Aorta (tissue), 5 donors: ENCODE data around the gene PPP2R5C. TPM values are rescaled to one million over a fixed set of nuclear protein-coding genes. Genes with fewer than 3 reads are reported as not detected.

Experiments
- ATAC-seq: fragments of 200-7000 bp; cut with Tn5 transposase; one replicate; pipeline ENCODE4 v1.9.1; 2022; ENCODE audit warnings: moderate library complexity; ENCODE audit not compliant: low FRiP score
- DNase-seq, 2 donors: peaks; one replicate each; pipeline ENCODE4 v3.0.0-alpha.2; 2020
- H3K27ac ChIP-seq, 2 donors: one replicate each; pipeline ENCODE4 v1.5.1; 2013; ENCODE audit warnings: low read length in 2 of 2, mild to moderate bottlenecking in 2 of 2, moderate library complexity in 2 of 2, control low read depth in 1 of 2, inconsistent platforms in 1 of 2, low read depth in 1 of 2
- H3K27me3 ChIP-seq, 2 donors: one replicate each; pipeline ENCODE4 v1.6.1; 2013; ENCODE audit warnings: control low read depth in 1 of 2, low read length in 1 of 2, mild to moderate bottlenecking in 1 of 2, moderate library complexity in 1 of 2; ENCODE audit not compliant: insufficient read depth in 2 of 2, control insufficient read depth in 1 of 2
- H3K36me3 ChIP-seq, 2 donors: one replicate each; pipeline ENCODE4 v1.6.1; 2013; ENCODE audit warnings: control low read depth in 1 of 2, low read length in 1 of 2, mild to moderate bottlenecking in 1 of 2; ENCODE audit not compliant: insufficient read depth in 2 of 2, control insufficient read depth in 1 of 2
- H3K4me1 ChIP-seq, 2 donors: one replicate each; pipeline ENCODE4 v1.6.1; 2013; ENCODE audit warnings: low read length in 2 of 2, control low read depth in 1 of 2, mild to moderate bottlenecking in 1 of 2, moderate library complexity in 1 of 2; ENCODE audit not compliant: insufficient read depth in 2 of 2, control insufficient read depth in 1 of 2
- H3K4me3 ChIP-seq, 2 donors: one replicate each; pipeline ENCODE4 v1.5.1; 2013; ENCODE audit warnings: low read length in 2 of 2, control low read depth in 1 of 2, mild to moderate bottlenecking in 1 of 2
- H3K9me3 ChIP-seq: one replicate; pipeline ENCODE4 v1.6.1; 2013; ENCODE audit warnings: mild to moderate bottlenecking, low read length; ENCODE audit not compliant: control insufficient read depth
- WGBS, 2 donors: extraction: QIAGEN DNeasy Blood & Tissue Kit; methylation state at CpG; one replicate each; pipeline ENCODE4 v1.1.7; 2013; 5-methylcytosine and 5-hydroxymethylcytosine counted together
- intact Hi-C, 2 donors: fragments of 100-400 bp; cut with DNase I; formaldehyde crosslinking; loops; one replicate each; pipeline versions ENCODE4 v1.14.2 to v1.15.0; 2022
- polyA plus RNA-seq, 2 donors: library from polyadenylated mRNA; stranded (reverse); fragments of 200-250 nt; gene quantifications; one replicate each; pipeline ENCODE4 v1.2.3, GENCODE V29; 2013
- total RNA-seq, 2 donors: library from RNA; stranded (reverse); fragmentation: NEBNext Ultra II Directional; extraction: Animal tissue kit (Norgen Biotek cat#: 25700); gene quantifications; one replicate each; pipeline ENCODE4 v1.2.1, GENCODE V29; 2021
- donor health status: healthy with polysubstance abuse.
- donor health status: Bipolar disorder and iron deficiency.
- donor health status: DM: no; HTN: no; CAD: no.
- donor health status: DM: no; HTN: no; CAD: no.
- donor health status: DM: yes; HTN: yes; CAD: no.

The PPP2R5C gene
- total and polyA plus RNA-seq, 4 donors = 64.0 to 155 (median 115) TPM

GRCh38 chr14:101763941-101764709 lies 2.6 kb downstream of the PPP2R5C start:
- no peaks in the 10 kb centered on the region for H3K27me3 ChIP-seq
- H3K4me3 ChIP-seq = no peak overlapping the region
- 87 to 88% methylated on average over 10 of the region's 10 CpGs for WGBS, 2 donors
- ATAC-seq = no peak
- peaks cover 0 to 1% of the 10 kb centered on the region in 2 donors for H3K4me1 ChIP-seq
- intact Hi-C loops = loop anchor here (5.0 kb wide), 2 partner anchors 48 to 183 kb away; no protein-coding TSS in a partner anchor
- H3K9me3 ChIP-seq = no peaks in the 10 kb centered on the region
- DNase-seq = no peak
- no peak overlapping the region for H3K27ac ChIP-seq
- peaks cover 0 to 4% of the 10 kb centered on the region in 2 donors for H3K36me3 ChIP-seq

GRCh38 chr14:101767618-101768362 lies 6.3 kb downstream of the PPP2R5C start:
- peaks cover 0 to 4% of the 10 kb centered on the region in 2 donors for H3K36me3 ChIP-seq
- H3K9me3 ChIP-seq = no peaks in the 10 kb centered on the region
- ATAC-seq (no peak), DNase-seq (peak in 1 of 2 donors; percentile 59)
- no peak overlapping the region for H3K27ac ChIP-seq
- 86 to 87% methylated on average over 7 of the region's 7 CpGs for WGBS, 2 donors
- H3K27me3 ChIP-seq = no peaks in the 10 kb centered on the region
- no peak overlapping the region for H3K4me3 ChIP-seq
- no peaks in the 10 kb centered on the region for H3K4me1 ChIP-seq
- intact Hi-C loops = no loop called here

GRCh38 chr14:101770183-101770582 lies 8.7 kb downstream of the PPP2R5C start:
- intact Hi-C loops = loop anchor here in 1 of 2 donors (10.0 kb wide), 1 partner anchor 135 kb away; no protein-coding TSS in a partner anchor

GRCh38 chr14:101772770-101773169 lies 11.3 kb downstream of the PPP2R5C start:
- H3K4me1 ChIP-seq = no peaks in the 10 kb centered on the region
- H3K27me3 ChIP-seq = no peaks in the 10 kb centered on the region
- no peak overlapping the region for H3K27ac ChIP-seq
- intact Hi-C loops = loop anchor here in 1 of 2 donors (10.0 kb wide), 1 partner anchor 132 kb away; no protein-coding TSS in a partner anchor
- H3K9me3 ChIP-seq = no peaks in the 10 kb centered on the region
- DNase-seq = no peak
- no peak overlapping the region for H3K4me3 ChIP-seq
- WGBS, 2 donors = 75 to 77% methylated on average over 8 of the region's 8 CpGs
- no peak for ATAC-seq
- peaks cover 0 to 2% of the 10 kb centered on the region in 2 donors for H3K36me3 ChIP-seq

More at GRCh38 chr14:101770183-101770582, 8.7 kb downstream of the PPP2R5C start:
- Histone ChIP-seq H3K27ac (no peak overlapping the region), H3K27me3 (no peaks in the 10 kb centered on the region), H3K9me3 (no peaks in the 10 kb centered on the region), H3K4me3 (no peak overlapping the region), H3K36me3 (peaks cover 0 to 4% of the 10 kb centered on the region in 2 donors), H3K4me1 (no peaks in the 10 kb centered on the region)
- DNase-seq (no peak), ATAC-seq (no peak)
- WGBS, 2 donors = 79% methylated on average over 3 of the region's 3 CpGs

DNA sequence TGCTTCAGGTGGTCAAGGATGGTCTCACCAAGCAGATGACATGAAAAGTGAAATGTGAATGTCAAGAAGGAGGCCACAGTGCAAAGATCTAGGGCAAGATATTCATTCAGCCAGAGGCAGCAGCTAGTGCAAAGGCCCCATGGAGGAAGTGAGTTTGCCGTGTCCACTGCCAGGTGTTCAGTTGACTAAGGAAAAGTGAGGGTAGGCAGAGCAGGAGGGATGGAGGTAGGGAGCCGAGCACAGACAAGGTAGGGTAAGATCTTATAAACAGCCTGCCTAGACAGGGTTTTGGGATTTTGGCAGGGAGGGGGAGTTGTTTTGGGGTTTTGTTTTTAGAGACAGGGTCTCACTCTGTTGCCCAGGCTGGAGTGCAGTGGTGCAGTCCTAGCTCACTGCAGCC lies 11.9 kb downstream of the PPP2R5C start:
- no peaks in the 10 kb centered on the region for H3K27me3 ChIP-seq
- no peak overlapping the region for H3K4me3 ChIP-seq
- H3K36me3 ChIP-seq = peaks cover 0 to 2% of the 10 kb centered on the region in 2 donors
- intact Hi-C loops = loop anchor here in 1 of 2 donors (10.0 kb wide), 1 partner anchor 131 kb away; no protein-coding TSS in a partner anchor
- DNase-seq (no peak), ATAC-seq (no peak)
- H3K27ac ChIP-seq = no peak overlapping the region
- H3K4me1 ChIP-seq = no peaks in the 10 kb centered on the region
- H3K9me3 ChIP-seq = no peaks in the 10 kb centered on the region
- 90 to 91% methylated on average over 2 of the region's 2 CpGs for WGBS, 2 donors

DNA sequence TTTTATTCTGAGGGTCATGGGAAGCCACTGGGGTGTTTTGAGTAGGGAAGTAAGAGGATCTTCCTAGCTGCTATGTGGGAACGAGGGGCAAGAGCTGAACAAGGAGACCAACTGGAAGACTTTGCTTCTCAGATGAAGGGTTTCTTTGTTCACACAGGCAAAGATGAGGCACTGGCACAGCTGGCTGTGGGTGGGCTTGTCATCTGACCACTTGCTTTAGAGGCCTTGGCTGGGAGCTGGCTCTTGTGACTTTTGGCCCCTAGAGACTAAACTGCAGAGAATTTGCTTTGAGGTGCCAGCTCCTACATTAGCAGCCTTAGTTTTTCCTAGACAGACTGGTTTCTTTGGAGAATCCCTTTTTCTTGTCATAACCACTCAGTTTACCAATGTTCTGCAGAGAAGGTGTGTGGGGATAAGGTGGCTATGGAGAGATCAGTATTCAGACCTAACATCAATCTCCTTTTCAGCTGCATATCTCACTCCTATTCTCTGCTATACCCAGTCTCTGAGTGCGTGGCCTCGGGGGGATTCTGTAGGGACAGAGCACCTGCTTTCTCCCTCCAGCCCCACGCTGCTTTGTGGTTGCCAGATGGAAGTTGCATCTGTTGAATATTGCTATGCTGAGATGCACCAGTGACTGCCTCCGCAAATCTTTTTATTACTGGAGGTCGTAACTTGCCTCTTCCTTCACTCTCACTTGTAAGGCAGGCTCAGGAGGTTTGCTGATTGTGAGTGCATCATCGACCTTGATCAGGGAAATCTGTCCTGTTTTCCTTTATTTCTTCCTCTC lies 12.7 kb downstream of the PPP2R5C start:
- DNase-seq (no peak), ATAC-seq (no peak)
- H3K4me3 ChIP-seq = no peak overlapping the region
- intact Hi-C loops = loop anchor here in 1 of 2 donors (10.0 kb wide), 1 partner anchor 131 kb away; no protein-coding TSS in a partner anchor
- H3K4me1 ChIP-seq = no peaks in the 10 kb centered on the region
- no peak overlapping the region for H3K27ac ChIP-seq
- peaks cover 0 to 2% of the 10 kb centered on the region in 2 donors for H3K36me3 ChIP-seq
- no peaks in the 10 kb centered on the region for H3K9me3 ChIP-seq
- WGBS, 2 donors = 89 to 90% methylated on average over 7 of the region's 7 CpGs
- no peaks in the 10 kb centered on the region for H3K27me3 ChIP-seq

DNA sequence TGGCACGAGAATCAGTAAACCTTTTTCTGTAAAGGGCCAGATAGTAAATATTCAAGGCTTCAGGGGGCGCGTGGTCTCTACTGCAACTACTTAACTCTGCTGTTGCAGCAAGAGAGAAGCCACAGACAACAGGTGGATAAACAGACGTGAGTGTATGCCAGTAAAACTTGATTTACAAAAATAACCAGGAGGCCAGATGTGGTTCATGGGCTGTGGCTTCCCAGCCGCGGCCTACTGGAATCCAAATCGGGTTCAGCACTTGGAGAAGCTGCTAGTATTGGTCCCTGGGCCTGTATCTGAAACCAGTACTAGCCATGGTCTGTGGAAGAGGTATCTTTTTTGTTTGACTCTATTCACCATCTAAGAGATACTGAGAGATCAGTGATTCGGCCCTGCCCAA lies 13.3 kb downstream of the PPP2R5C start:
- 87 to 88% methylated on average over 8 of the region's 8 CpGs for WGBS, 2 donors
- peaks cover 0 to 2% of the 10 kb centered on the region in 2 donors for H3K36me3 ChIP-seq
- H3K4me3 ChIP-seq = no peak overlapping the region
- no peaks in the 10 kb centered on the region for H3K9me3 ChIP-seq
- H3K27ac ChIP-seq = no peak overlapping the region
- no peak for DNase-seq
- no peak for ATAC-seq
- no peaks in the 10 kb centered on the region for H3K4me1 ChIP-seq
- H3K27me3 ChIP-seq = no peaks in the 10 kb centered on the region
- intact Hi-C loops = loop anchor here in 1 of 2 donors (10.0 kb wide), 1 partner anchor 130 kb away; no protein-coding TSS in a partner anchor

DNA sequence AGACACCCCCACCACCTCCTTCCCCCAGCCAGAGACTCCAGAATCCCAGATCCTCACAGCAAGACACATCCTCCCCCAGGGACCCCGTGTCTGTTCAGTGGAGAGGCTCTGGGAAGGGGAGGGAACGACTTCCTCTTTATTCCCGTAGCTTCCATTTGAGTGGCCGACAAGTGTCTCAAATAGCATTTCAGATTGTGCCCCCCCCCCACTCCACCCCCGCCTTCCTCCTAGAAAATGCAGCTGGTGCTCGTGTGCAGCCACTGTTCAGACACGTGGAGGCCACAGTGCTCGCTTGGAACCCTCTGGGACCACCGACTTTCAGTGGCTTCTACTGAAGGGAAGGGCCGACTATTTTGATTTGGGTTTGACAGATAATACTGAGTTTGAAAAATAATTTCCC lies 14.3 kb downstream of the PPP2R5C start:
- no peak overlapping the region for H3K27ac ChIP-seq
- WGBS, 2 donors = 84 to 86% methylated on average over 10 of the region's 10 CpGs
- no peaks in the 10 kb centered on the region for H3K9me3 ChIP-seq
- no peaks in the 10 kb centered on the region for H3K27me3 ChIP-seq
- H3K4me3 ChIP-seq = no peak overlapping the region
- DNase-seq (no peak), ATAC-seq (no peak)
- H3K4me1 ChIP-seq = no peaks in the 10 kb centered on the region
- H3K36me3 ChIP-seq = peaks cover 0 to 2% of the 10 kb centered on the region in 2 donors
- intact Hi-C loops = loop anchor here in 1 of 2 donors (10.0 kb wide), 1 partner anchor 129 kb away; no protein-coding TSS in a partner anchor
